Body of pancreas (tissue), 4 donors: Measurements from ENCODE around the gene AGO3. TPM values are rescaled to one million over a fixed set of nuclear protein-coding genes. Genes with fewer than 3 reads are reported as not detected.

Experiments used
- ATAC-seq: fragments of 150-250 bp; one replicate; pipeline ENCODE4 v1.9.1; 2016
- DNase-seq, 4 donors: peaks; one replicate each; pipeline ENCODE4 v3.0.0-alpha.2; 2019
- H3K27ac ChIP-seq, 4 donors: fragments of 200-600 bp; sonication (generic); 1 replicate in 3 of 4; 2 replicates in 1 of 4; pipeline versions ENCODE4 v1.5.1 to v1.6.1; 2016 to 2019; ENCODE audit warnings: mild to moderate bottlenecking in 1 of 4, mixed read lengths in 1 of 4, moderate library complexity in 1 of 4
- H3K27me3 ChIP-seq, 2 donors: fragments of 200-600 bp; sonication (generic); one replicate each; pipeline ENCODE4 v1.6.0; 2016; ENCODE audit warnings: mild to moderate bottlenecking in 1 of 2
- H3K36me3 ChIP-seq, 2 donors: fragments of 200-600 bp; sonication (generic); replicated peaks in 1 of 2; 2 replicates each; pipeline ENCODE4 v1.5.1; 2016; ENCODE audit warnings: low read depth in 2 of 2; ENCODE audit not compliant: insufficient read depth in 1 of 2
- H3K4me1 ChIP-seq: fragments of 200-600 bp; sonication (generic); one replicate; pipeline ENCODE4 v1.6.0; 2016
- H3K4me3 ChIP-seq, 2 donors: fragments of 200-600 bp; sonication (generic); 1 replicate in 1 of 2; 2 replicates in 1 of 2; pipeline ENCODE4 v1.5.1; 2016 to 2019
- H3K9me3 ChIP-seq, 3 donors: fragments of 200-600 bp; sonication (generic); 1 replicate in 2 of 3; 2 replicates in 1 of 3; pipeline ENCODE4 v1.5.1; 2016
- CTCF ChIP-seq, 7 experiments: fragments of 450-650 bp in 4 of 7; fragments of 200-600 bp in 3 of 7; sonication (generic) in 3 of 7; IDR thresholded peaks; one replicate each; pipeline ENCODE4 v1.5.1; 2016 to 2019; ENCODE audit warnings: antibody characterized with exemption in 7 of 7
- POLR2A ChIP-seq, 3 donors: fragments of 450-650 bp; IDR thresholded peaks; one replicate each; pipeline ENCODE4 v1.6.1; 2016; ENCODE audit warnings: antibody characterized with exemption in 3 of 3, mild to moderate bottlenecking in 2 of 3
- WGBS, 2 donors: methylation state at CpG; one replicate each; pipeline ENCODE4 v1.1.5; 2017; 5-methylcytosine and 5-hydroxymethylcytosine counted together
- intact Hi-C: fragments of 100-400 bp; cut with DNase I; formaldehyde crosslinking; loops from one replicate; pipeline ENCODE4 v1.15.1; 2023
- total RNA-seq, 2 donors: library from RNA; depleted of rRNA; stranded (reverse); fragments of >200 nt; gene quantifications; one replicate each; pipeline ENCODE4 v1.1.0, GENCODE V29; 2016

The AGO3 gene
- total RNA-seq, 2 donors from 2014 or later = 10.9 to 12.2 TPM

DNA sequence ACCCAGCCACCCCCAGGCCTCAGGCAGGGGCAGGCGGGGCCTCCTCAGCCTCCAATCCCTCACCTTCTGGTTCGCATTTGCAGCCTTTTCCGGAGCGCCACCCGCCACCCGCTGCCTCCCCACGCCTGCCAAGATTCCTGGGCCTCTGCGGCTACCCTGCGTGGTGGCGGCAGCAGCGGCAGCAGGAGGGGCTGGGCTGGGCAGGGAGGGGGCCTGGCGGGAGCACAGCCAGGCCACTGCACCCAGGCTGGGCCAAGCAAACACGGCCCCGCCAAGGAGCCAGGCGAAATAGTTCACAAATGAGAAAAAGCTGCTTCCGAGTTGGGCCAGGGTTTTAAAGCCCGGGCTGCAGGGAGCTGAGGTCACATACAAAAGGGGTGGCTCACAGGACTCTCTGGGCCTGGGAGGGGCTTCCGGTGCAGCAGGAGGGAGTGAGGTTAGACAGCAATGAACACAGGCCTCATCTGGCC is 184.3 kb downstream of the AGO3 start:
- TF ChIP-seq CTCF (IDR thresholded peaks at IDR 0.05) (no peak), POLR2A (IDR thresholded peaks at IDR 0.05) (no peak)
- Histone ChIP-seq H3K27ac (no peak overlapping the region), H3K9me3 (no peaks in the 10 kb centered on the region), H3K4me3 (no peak overlapping the region), H3K36me3 (no peaks in the 10 kb centered on the region), H3K27me3 (no peaks in the 10 kb centered on the region), H3K4me1 (no peaks in the 10 kb centered on the region)
- 46 to 65% methylated on average over 6 to 18 of the region's 18 CpGs for WGBS, 2 donors
- intact Hi-C loops = no loop called here
- ATAC-seq = peak; percentile 49
- no peak for DNase-seq

GRCh38 chr1:36115931-36116330 is 185.0 kb downstream of the AGO3 start:
- H3K27me3 ChIP-seq = no peaks in the 10 kb centered on the region
- no peaks in the 10 kb centered on the region for H3K9me3 ChIP-seq
- TF ChIP-seq CTCF (IDR thresholded peaks at IDR 0.05) (no peak), POLR2A (IDR thresholded peaks at IDR 0.05) (no peak)
- WGBS, 2 donors = 54 to 64% methylated on average over 5 of the region's 5 CpGs
- H3K27ac ChIP-seq = no peak overlapping the region
- DNase-seq (no peak), ATAC-seq (no peak)
- intact Hi-C loops = no loop called here
- no peaks in the 10 kb centered on the region for H3K36me3 ChIP-seq
- H3K4me3 ChIP-seq = no peak overlapping the region
- no peaks in the 10 kb centered on the region for H3K4me1 ChIP-seq

- Histone ChIP-seq H3K9me3 (no peaks in the 10 kb centered on the region), H3K27ac (no peak overlapping the region), H3K27me3 (no peaks in the 10 kb centered on the region), H3K36me3 (no peaks in the 10 kb centered on the region), H3K4me1 (no peaks in the 10 kb centered on the region), H3K4me3 (no peak overlapping the region)
- no peak for ATAC-seq
- 75 to 86% methylated on average over 2 to 5 of the region's 5 CpGs for WGBS, 2 donors
- intact Hi-C loops = no loop called here
- no peak for DNase-seq
- TF ChIP-seq CTCF (IDR thresholded peaks at IDR 0.05) (no peak), POLR2A (IDR thresholded peaks at IDR 0.05) (no peak)
Measured at GRCh38 chr1:36116901-36117300, 186.0 kb downstream of the AGO3 start.

- DNase-seq = no peak
- no peak overlapping the region for H3K4me3 ChIP-seq
- no peaks in the 10 kb centered on the region for H3K36me3 ChIP-seq
- no peaks in the 10 kb centered on the region for H3K27me3 ChIP-seq
- no peak for ATAC-seq
- no peaks in the 10 kb centered on the region for H3K9me3 ChIP-seq
- no peak for TF ChIP-seq CTCF (IDR thresholded peaks at IDR 0.05)
- no peak for TF ChIP-seq POLR2A (IDR thresholded peaks at IDR 0.05)
- H3K4me1 ChIP-seq = no peaks in the 10 kb centered on the region
- intact Hi-C loops = no loop called here
- 58 to 62% methylated on average over 3 to 10 of the region's 10 CpGs for WGBS, 2 donors
- no peak overlapping the region for H3K27ac ChIP-seq
Measured at GRCh38 chr1:36118447-36119204, 187.7 kb downstream of the AGO3 start.

- WGBS, 2 donors = 49% methylated on average over 9 of the region's 9 CpGs; no CpG with 5 or more reads in 1 of the 2 donors
- no peaks in the 10 kb centered on the region for H3K27me3 ChIP-seq
- intact Hi-C loops = no loop called here
- no peaks in the 10 kb centered on the region for H3K36me3 ChIP-seq
- H3K9me3 ChIP-seq = no peaks in the 10 kb centered on the region
- no peak for TF ChIP-seq POLR2A (IDR thresholded peaks at IDR 0.05)
- H3K4me1 ChIP-seq = no peaks in the 10 kb centered on the region
- DNase-seq (no peak), ATAC-seq (no peak)
- no peak overlapping the region for H3K27ac ChIP-seq
- H3K4me3 ChIP-seq = no peak overlapping the region
Measured at GRCh38 chr1:36119456-36119855, 188.6 kb downstream of the AGO3 start.

Other genes with a start within 250 kb of the AGO3 start
- 1 to 10 TPM; 3.1 to 6.6 TPM for gene C1orf216, start 212.2 kb upstream of the AGO3 start, total RNA-seq
- gene CLSPN, start 161.1 kb upstream of the AGO3 start, total RNA-seq = not detected
- 10 to 100 TPM in 1 of 2 donors, 1 to 10 TPM in 1; 6.9 to 11.9 TPM for gene AGO4, start 123.1 kb upstream of the AGO3 start, total RNA-seq
- gene AGO1, start 47.9 kb upstream of the AGO3 start, total RNA-seq = 10 to 100 TPM in 1 of 2 donors, 1 to 10 TPM in 1; 5.6 to 13.2 TPM
- 1 to 10 TPM; 1.3 to 1.6 TPM for gene TEKT2, start 153.0 kb downstream of the AGO3 start, total RNA-seq
- gene ADPRS, start 157.8 kb downstream of the AGO3 start, total RNA-seq = 10 to 100 TPM; 16.2 to 25.2 TPM
- gene COL8A2, start 194.1 kb downstream of the AGO3 start, total RNA-seq = 1 to 10 TPM; 1.3 to 1.6 TPM
- gene TRAPPC3, start 218.4 kb downstream of the AGO3 start, total RNA-seq = 10 to 100 TPM; 45.7 to 71.5 TPM
- gene MAP7D1, start 225.1 kb downstream of the AGO3 start, total RNA-seq = 10 to 100 TPM; 32.9 to 97.2 TPM